HEK293T (cell line): Measurements from ENCODE around the gene AVPR2.

ENCODE experiments used
- FOXA1 ChIP-seq: fragments of 450-650 bp; IDR thresholded peaks from 2 replicates; pipeline ENCODE4 v1.6.1; 2016; ENCODE audit warnings: mild to moderate bottlenecking
- FOXK2 ChIP-seq: fragments of 450-650 bp; IDR thresholded peaks from 2 replicates; pipeline ENCODE4 v1.6.1; 2016; ENCODE audit warnings: mild to moderate bottlenecking
- FOXM1 ChIP-seq: fragments of 450-650 bp; IDR thresholded peaks from 2 replicates; pipeline ENCODE4 v1.6.1; 2017; ENCODE audit warnings: mild to moderate bottlenecking, borderline replicate concordance
- HDGF ChIP-seq: fragments of 450-650 bp; IDR thresholded peaks from 2 replicates; pipeline ENCODE4 v1.6.1; 2017; ENCODE audit warnings: antibody characterized with exemption, borderline replicate concordance
- LEF1 ChIP-seq: fragments of 450-650 bp; IDR thresholded peaks from 2 replicates; pipeline ENCODE4 v1.6.1; 2017; ENCODE audit warnings: mild to moderate bottlenecking, borderline replicate concordance
- SP1 ChIP-seq: fragments of 450-650 bp; IDR thresholded peaks from 2 replicates; pipeline ENCODE4 v1.6.1; 2017
- SUZ12 ChIP-seq: fragments of 450-650 bp; IDR thresholded peaks from 2 replicates; pipeline ENCODE4 v1.6.1; 2016; ENCODE audit warnings: mild to moderate bottlenecking
- ZNF384 ChIP-seq: fragments of 450-650 bp; IDR thresholded peaks from 2 replicates; pipeline ENCODE4 v1.6.1; 2016

DNA sequence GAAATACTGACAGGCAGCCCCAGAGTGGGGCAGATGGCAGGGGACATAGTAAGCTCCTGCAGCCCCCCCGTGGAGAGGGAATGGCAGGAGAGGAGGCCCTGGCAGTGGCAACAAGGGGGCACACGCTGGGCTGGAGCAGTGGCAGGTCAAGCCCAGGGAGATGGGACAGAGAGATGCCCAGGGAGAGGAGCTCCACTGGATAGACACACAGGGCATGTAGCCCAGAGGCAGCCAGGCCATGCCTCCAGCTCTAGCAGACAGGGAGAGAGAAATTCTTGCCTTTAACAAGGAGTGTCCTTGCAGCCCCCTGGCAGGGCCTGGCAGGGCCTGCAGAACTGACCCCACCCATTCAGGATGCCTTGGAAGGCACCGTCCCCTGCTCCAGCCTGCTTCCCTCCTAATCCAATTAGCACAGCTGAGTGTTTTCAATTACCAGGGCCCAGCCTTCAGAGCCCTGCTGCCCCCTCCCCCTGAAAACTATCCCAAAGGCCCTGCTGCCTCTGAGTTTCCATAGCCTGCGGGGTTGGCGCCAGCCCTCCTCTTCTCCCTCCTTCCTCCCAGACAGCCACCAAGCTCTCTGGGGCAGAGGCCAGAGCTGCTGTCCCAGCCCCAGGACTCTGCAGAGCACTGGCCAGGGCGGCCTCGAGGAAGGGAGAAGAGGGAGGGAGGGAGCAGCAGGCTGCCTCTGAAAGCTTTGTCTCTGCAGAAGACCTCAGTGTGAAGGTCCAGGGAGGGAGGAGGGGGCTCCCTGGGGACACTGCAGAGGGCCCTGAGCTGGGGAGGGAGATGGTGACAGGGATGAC, 31.0 kb upstream of the AVPR2 start:
- TF ChIP-seq FOXM1 = no peak
- no peak for TF ChIP-seq SUZ12
- TF ChIP-seq HDGF = no peak
- no peak for TF ChIP-seq FOXA1
- no peak for TF ChIP-seq FOXK2
- TF ChIP-seq LEF1 = no peak
- no peak for TF ChIP-seq ZNF384
- no peak for TF ChIP-seq SP1
